AG08396 (cell line): ENCODE measurements around the gene CFLAR.
"Not testable (repeated sequence)": the region's sequence is repeated elsewhere in the genome, so short reads cannot be mapped to it uniquely, and the experiment has no call there.

Source experiments
- DNase-seq: peaks from one replicate; pipeline ENCODE4 v3.0.0; 2012; ENCODE audit warnings: low spot score, mixed read lengths

Gene CFLAR

GRCh38 chr2:201149064-201149820, 33.3 kb downstream of the CFLAR start:
- peak; percentile 78 for DNase-seq

- not testable (repeated sequence) for DNase-seq
Measured at GRCh38 chr2:201149821-201150165, 33.8 kb downstream of the CFLAR start.

GRCh38 chr2:201150454-201151020, 34.6 kb downstream of the CFLAR start:
- DNase-seq: no peak

GRCh38 chr2:201151127-201151981, 35.4 kb downstream of the CFLAR start:
- peak; percentile 51 for DNase-seq

- no peak for DNase-seq
Measured at GRCh38 chr2:201152517-201152916, 36.6 kb downstream of the CFLAR start.

GRCh38 chr2:201152999-201153815, 37.2 kb downstream of the CFLAR start:
- no peak for DNase-seq

GRCh38 chr2:201154615-201155399, 38.8 kb downstream of the CFLAR start:
- DNase-seq: no peak

GRCh38 chr2:201156036-201156435, 40.1 kb downstream of the CFLAR start:
- DNase-seq: no peak

GRCh38 chr2:201156640-201157039, 40.7 kb downstream of the CFLAR start:
- DNase-seq: no peak

GRCh38 chr2:201157694-201158093, 41.7 kb downstream of the CFLAR start:
- DNase-seq: no peak

- DNase-seq: peak; percentile 74
Measured at GRCh38 chr2:201158111-201158929, 42.4 kb downstream of the CFLAR start.

GRCh38 chr2:201164166-201164565, 48.2 kb downstream of the CFLAR start:
- DNase-seq: no peak

GRCh38 chr2:201167546-201167945, 51.6 kb downstream of the CFLAR start:
- DNase-seq: no peak

GRCh38 chr2:201168496-201168895, 52.5 kb downstream of the CFLAR start:
- DNase-seq: not testable (repeated sequence)

GRCh38 chr2:201171259-201171814, 55.4 kb downstream of the CFLAR start:
- no peak for DNase-seq

GRCh38 chr2:201172279-201172678, 56.3 kb downstream of the CFLAR start:
- DNase-seq: no peak

- no peak for DNase-seq
Measured at GRCh38 chr2:201174687-201175086, 58.7 kb downstream of the CFLAR start.

GRCh38 chr2:201176081-201176481, 60.1 kb downstream of the CFLAR start:
- DNase-seq: no peak

GRCh38 chr2:201180010-201180409, 64.0 kb downstream of the CFLAR start:
- DNase-seq: no peak
